ENCODE measurements around the gene FBXO28.
A peak's percentile ranks its signal among the peaks of the same experiment; 100 is the strongest.
"Not testable (repeated sequence)": the region's sequence is repeated elsewhere in the genome, so short reads cannot be mapped to it uniquely, and the experiment has no call there.

The FBXO28 gene

DNA sequence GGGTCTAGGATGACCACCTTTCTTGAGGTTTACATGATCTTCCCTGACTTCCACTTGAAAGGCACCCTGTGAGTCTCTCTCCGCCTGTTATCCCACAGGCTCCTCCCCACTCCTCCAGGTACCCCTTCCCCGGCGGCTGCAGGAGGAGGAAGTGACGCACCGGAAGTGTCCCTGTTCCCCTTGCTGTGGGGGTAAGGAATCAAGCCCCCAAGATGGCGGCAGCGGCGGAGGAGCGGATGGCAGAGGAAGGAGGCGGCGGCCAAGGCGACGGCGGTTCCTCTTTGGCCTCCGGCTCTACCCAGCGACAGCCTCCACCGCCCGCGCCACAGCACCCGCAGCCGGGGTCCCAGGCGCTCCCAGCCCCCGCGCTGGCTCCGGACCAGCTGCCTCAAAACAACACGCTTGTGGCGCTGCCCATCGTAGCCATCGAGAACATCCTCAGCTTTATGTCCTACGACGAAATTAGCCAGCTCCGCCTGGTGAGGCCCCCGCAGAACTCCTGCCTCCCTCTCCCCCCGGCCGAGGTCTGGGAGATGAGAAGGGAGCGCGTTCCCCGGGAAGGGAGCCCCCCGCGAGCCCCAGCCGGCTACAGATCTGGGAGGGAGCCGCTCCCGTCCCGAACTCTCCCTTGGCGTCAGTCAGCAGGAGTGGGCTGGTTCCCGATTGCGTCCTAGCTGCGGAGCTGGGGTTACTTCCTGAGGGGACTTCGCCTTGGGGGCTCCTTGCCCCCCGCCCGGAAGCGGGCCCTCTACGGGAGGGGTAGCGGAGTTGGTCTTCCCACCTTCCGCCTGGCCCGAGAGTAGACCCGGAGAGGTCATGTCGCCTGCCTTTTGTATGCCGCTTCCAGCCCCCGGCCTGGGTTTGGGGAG lies at the start of gene FBXO28:
FBXO28 (plus strand) TSS at position 194 of the 869 bp plus-strand sequence; CDS start at position 213, 19 bp downstream.
- peak; percentile 82 for DNase-seq

DNA sequence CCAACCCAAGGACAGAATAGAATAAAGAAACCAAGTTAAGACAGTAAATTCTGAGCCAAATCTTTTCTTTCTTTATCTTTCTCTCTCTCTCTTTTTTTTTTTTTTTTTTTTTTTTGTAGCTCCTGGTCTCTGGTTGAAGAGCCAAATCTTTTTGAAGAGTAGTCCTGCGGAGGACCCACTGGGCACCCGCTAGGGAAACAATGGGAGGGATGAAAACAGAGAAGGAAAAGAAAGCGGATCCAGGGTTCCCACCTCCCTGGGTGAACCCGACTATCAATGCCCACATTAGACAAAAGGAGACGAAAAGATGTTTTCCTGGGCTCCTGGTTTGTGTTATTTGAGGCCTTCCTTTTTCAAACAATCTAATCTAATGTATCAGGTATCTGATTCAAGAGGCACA lies 49.8 kb upstream of the FBXO28 start:
- no peak for DNase-seq

DNA sequence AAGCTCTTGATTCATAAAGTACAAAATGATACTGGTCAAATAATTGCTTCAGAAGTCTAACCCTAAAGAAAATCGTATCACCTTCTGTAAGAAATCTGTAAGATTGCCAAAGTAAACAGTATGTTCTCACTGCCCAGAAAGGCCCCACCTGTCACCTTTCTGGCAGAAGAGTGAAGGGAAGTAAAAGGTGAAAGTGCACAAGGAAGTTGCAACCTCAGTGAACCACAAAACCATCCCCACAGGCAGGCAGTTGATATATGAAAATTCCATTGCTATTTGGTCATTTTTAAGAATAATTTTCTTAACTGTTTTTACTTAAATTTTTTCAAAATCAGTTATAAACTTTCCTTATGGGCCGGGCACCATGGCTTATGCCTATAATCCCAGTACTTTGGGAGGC lies 48.5 kb upstream of the FBXO28 start:
- no peak for DNase-seq

- DNase-seq = no peak
Measured at GRCh38 chr1:224067207-224067606, 46.7 kb upstream of the FBXO28 start.

- DNase-seq = no peak
Measured at GRCh38 chr1:224067621-224068457, 46.1 kb upstream of the FBXO28 start.

- DNase-seq = no peak
Measured at GRCh38 chr1:224068458-224069072, 45.3 kb upstream of the FBXO28 start.

GRCh38 chr1:224069138-224069537 lies 44.8 kb upstream of the FBXO28 start:
- no peak for DNase-seq

GRCh38 chr1:224070521-224070920 lies 43.4 kb upstream of the FBXO28 start:
- DNase-seq = no peak

DNA sequence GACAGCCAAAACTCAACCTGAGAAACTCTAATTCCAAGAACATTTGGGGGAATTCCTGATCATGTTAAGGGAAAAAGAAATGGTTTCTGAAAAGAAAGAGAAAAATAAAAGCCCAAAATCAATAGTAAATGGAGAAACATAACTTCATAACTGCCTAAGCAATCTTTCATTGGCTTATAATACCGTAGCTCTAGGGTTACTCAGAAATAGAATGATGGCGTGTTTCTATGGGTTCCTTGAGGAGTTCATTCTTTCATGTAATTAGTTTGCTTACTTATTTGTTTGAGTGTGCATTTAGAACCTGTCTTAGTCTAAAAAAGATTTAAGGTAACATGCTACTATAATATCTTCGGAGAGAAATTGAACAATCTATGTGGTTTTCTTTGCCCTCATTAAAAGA lies 37.5 kb upstream of the FBXO28 start:
- DNase-seq = no peak

DNA sequence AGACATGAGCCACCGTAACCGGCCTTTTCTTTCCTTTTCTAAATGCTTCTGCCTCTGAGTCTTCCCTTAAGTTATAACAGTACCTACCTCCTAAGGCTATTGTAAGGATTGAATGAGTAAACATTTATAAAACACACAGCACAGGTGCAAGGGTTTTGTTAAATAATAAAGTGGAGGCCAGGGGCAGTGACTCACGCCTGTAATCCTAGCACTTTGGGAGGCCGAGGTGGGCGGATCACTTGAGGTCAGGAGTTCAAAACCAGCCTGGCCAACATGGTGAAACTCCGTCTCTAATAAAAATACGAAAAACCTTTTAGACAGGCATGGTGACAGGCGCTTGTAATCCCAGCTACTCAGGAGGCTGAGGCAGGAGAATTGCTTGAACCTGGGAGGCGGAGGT lies 34.3 kb upstream of the FBXO28 start:
- not testable (repeated sequence) for DNase-seq

DNA sequence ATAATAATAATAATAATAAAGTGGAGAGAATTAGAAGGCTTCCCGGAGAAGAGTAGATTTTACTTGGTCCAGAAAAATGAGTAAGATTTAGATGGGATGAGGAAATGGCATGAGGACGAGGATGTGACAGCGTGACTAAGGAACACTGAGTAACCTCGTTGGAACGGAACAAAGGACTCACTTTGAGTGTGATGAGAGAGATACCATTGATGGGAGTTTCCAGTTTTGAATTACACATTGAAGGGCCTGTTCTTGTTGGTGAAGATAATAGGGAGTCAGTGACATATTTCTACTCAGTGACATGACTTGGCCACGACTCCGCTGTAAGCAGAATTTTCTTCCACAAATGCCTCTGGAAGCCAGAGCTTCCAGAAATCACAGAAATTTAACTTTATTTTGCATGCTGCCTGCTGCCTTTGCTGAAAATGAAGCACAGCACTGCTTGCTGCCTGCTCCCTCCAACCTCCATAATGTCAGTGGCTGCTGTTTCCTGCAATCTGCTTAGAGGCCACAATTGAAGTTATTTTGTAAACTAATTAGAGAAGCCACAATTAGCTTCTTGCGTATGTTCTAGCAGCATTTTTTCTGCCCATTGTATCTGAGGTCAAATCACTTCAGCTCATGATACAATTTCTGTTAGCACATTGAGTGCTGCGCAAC lies 33.7 kb upstream of the FBXO28 start:
- no peak for DNase-seq

DNA sequence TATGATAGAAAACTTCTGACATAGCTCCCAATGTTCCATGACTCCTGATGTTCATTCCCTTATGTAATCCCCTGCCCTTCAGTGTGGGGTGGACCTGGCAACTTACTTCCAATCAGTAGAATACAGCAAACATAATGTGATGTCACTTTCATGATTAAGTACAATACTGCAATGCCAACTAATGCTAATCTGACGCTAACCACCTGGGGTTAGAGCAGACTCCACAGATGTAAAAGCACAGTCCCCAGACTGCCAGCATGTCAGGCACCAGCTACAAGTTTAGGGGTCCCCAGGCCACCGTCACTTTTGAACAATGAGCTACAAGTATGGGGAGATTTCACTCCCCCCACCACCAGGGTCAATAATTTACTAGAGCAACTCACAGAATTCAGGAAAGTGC lies 32.3 kb upstream of the FBXO28 start:
- DNase-seq = no peak

- no peak for DNase-seq
Measured at GRCh38 chr1:224082146-224082545, 31.8 kb upstream of the FBXO28 start.

- DNase-seq = no peak
Measured at GRCh38 chr1:224084867-224085266, 29.0 kb upstream of the FBXO28 start.

DNA sequence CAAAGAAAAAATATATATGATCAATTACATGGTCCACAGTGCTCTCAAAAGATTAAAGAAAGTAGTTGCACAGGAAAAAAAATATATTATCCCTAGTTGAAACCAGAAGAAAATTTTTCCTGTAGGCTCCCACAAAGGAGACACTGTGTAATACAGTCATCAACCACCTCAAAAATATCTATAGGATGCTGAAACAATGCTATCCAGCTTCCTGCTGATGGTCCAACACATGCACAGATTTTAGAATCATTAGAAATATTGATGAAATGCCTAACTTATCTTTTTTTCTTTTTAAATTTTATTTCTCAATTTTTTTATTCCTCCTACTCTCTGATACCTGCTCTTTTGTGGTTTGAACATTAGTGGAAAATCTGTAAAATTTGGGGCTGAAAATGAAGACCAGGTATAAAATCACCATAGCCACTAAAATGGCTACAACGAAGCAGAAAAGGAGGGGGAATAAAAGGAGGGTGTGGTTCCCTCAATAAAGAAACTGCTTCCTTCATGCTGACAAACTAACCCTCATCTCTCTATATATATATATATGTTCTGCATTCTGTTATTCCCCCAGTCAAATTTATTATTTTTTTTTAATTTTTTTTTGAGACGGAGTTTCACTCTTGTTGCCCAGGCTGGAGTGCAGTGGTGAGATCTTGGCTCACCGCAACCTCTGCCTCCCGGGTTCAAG lies 28.3 kb upstream of the FBXO28 start:
- DNase-seq = no peak

- DNase-seq = no peak
Measured at GRCh38 chr1:224087286-224087794, 26.6 kb upstream of the FBXO28 start.

DNA sequence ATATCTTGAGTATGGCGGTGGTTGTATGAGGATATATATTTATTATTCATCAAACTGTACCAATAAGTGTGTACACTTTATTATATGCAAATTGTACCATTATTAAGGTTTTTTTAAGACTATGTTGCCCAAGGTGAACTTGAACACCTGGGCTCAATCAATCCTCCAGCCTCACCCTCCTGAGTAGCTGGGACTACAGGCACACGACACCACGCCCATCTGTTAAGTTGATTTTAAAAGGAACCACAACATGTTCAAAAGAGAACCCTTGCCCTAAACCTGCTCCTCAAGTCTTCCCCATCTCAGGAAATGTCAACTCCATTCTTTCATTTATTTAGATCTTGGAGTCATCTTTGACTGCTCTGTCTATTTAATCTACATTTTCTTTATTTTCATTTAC lies 24.3 kb upstream of the FBXO28 start:
- no peak for DNase-seq

GRCh38 chr1:224090116-224090515 lies 23.8 kb upstream of the FBXO28 start:
- DNase-seq = no peak

DNA sequence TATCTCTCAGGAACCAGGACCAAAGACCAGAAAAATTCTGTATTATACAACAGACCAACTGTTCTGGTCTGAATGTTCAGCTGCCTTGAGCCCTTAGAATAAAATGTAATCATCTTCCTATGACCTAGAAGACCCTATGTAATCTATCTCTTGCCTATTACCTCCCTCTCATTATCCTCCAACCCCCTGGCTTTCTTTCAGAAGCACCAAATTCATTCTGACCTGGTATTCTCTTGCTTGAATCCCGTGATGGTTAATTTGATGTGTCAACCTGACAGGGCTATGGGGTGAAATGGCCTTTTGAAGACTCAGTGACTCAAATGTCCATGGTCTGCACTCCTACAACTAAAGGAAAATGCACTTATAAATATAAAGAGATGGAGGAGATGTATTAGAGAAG lies 21.8 kb upstream of the FBXO28 start:
- no peak for DNase-seq

GRCh38 chr1:224092601-224093000 lies 21.3 kb upstream of the FBXO28 start:
- no peak for DNase-seq

DNA sequence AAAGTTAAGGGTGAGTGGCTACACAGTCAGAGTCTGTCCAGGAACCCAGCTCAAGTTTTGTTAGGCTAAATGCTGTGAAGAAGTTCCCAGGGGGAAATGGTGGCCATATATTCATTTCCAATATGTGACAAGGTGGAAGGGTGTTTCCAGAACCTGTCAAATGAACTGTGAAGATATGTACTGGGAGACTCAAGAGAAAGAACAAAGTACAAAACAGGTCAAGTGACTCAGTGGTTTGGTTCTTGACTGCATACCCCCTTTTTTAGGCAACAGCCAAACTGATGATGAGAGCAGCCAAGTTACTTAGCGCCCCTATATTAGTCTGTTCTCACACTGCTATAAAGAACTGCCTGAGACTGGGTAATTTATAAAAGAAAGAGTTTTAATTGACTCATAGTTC lies 18.6 kb upstream of the FBXO28 start:
- DNase-seq = no peak

DNA sequence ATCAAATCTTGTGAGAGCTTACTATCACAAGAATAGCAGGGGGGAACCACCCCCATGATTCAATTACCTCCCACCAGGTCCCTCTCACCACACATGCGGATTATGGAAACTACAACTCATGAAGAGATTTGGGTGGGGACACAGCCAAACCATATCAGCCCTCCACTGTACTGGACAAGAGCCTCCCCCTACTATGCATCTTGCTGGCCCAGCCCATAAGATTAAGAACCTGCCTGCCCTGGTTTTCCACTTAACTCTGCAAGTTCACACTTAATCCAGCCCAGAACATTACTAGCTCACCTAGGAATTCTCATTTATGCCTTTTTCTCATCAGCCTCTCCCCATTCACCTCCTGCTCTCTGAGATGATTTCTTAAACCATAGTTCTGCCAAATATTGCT lies 18.0 kb upstream of the FBXO28 start:
- no peak for DNase-seq
